Type B pancreatic cell (in vitro differentiated cells): Measurements from ENCODE around the gene SYNE2. TPM values are rescaled to one million over a fixed set of nuclear protein-coding genes. Genes with fewer than 3 reads are reported as not detected.
A peak's percentile ranks its signal among the peaks of the same experiment; 100 is the strongest.
"Not testable (repeated sequence)": the region's sequence is repeated elsewhere in the genome, so short reads cannot be mapped to it uniquely, and the experiment has no call there.

Experiments
- DNase-seq: peaks from one replicate; pipeline ENCODE4 v3.0.0; 2021; ENCODE audit warnings: mixed read lengths; ENCODE audit not compliant: unreplicated experiment; ENCODE audit errors: extremely low spot score
- H3K27ac Mint-ChIP-seq: 2 replicates; pipeline ENCODE4 v1.8.0; 2021; ENCODE audit warnings: mild to moderate bottlenecking, mixed read lengths
- H3K27me3 Mint-ChIP-seq: 2 replicates; pipeline ENCODE4 v1.8.0; 2021; ENCODE audit warnings: mixed read lengths
- H3K36me3 Mint-ChIP-seq: 2 replicates; pipeline ENCODE4 v1.8.0; 2021; ENCODE audit warnings: mixed read lengths
- H3K4me1 Mint-ChIP-seq: one replicate; pipeline ENCODE4 v1.8.0; 2021; ENCODE audit warnings: mixed read lengths; ENCODE audit not compliant: unreplicated experiment
- H3K4me3 Mint-ChIP-seq: 2 replicates; pipeline ENCODE4 v1.8.0; 2021; ENCODE audit warnings: mild to moderate bottlenecking, mixed read lengths
- H3K9me3 Mint-ChIP-seq: 2 replicates; pipeline ENCODE4 v1.8.0; 2021; ENCODE audit warnings: mixed read lengths
- total RNA-seq: library from RNA; stranded (reverse); gene quantifications from 2 replicates; pipeline ENCODE4 v1.2.1, GENCODE V29; 2021; ENCODE audit warnings: low replicate concordance
- TF ChIP-seq, protein P1 (sequence below): fragments of 200-600 bp; sonication (generic); conservative IDR thresholded peaks from 2 replicates; pipeline ENCODE4 v1.5.0; 2021; ENCODE audit warnings: antibody characterized with exemption, mild to moderate bottlenecking

Gene SYNE2
- total RNA-seq, 1 donor from 2014 or later: 75.1 TPM

DNA sequence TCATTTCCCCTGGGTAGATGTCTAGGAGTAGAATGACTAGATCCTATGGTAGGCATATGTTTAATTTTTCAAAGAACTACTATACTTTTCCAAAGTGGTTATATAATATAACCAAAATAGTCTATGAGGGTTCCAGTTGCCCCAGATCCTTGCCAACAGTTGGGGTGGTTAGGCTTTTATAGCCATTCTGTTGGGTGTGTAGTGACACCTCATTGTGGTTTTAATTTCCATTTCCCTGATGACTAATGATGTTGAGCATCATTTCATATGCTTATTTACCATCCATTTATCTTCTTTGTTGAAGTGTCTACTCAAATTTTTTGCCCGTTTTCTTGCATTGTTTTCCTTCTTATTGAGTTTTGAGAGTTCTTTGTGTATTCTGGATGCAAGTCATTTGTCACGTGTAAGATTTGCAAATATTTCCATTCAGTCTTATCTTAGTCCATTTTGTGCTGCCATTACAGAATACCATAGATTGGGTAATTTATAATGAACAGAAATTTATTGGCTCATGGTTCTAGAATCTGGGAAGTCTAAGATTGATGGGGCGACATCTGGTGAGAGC lies 4.7 kb downstream of the SYNE2 start:
- peaks cover 33% of the 10 kb centered on the region for H3K4me1 Mint-ChIP-seq
- TF ChIP-seq, protein P1, sequence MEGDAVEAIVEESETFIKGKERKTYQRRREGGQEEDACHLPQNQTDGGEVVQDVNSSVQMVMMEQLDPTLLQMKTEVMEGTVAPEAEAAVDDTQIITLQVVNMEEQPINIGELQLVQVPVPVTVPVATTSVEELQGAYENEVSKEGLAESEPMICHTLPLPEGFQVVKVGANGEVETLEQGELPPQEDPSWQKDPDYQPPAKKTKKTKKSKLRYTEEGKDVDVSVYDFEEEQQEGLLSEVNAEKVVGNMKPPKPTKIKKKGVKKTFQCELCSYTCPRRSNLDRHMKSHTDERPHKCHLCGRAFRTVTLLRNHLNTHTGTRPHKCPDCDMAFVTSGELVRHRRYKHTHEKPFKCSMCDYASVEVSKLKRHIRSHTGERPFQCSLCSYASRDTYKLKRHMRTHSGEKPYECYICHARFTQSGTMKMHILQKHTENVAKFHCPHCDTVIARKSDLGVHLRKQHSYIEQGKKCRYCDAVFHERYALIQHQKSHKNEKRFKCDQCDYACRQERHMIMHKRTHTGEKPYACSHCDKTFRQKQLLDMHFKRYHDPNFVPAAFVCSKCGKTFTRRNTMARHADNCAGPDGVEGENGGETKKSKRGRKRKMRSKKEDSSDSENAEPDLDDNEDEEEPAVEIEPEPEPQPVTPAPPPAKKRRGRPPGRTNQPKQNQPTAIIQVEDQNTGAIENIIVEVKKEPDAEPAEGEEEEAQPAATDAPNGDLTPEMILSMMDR: no peak
- no peaks in the 10 kb centered on the region for H3K27me3 Mint-ChIP-seq
- no peak for DNase-seq
- no peak overlapping the region for H3K27ac Mint-ChIP-seq
- H3K9me3 Mint-ChIP-seq: no peaks in the 10 kb centered on the region
- no peak overlapping the region for H3K4me3 Mint-ChIP-seq
- H3K36me3 Mint-ChIP-seq: no peaks in the 10 kb centered on the region

DNA sequence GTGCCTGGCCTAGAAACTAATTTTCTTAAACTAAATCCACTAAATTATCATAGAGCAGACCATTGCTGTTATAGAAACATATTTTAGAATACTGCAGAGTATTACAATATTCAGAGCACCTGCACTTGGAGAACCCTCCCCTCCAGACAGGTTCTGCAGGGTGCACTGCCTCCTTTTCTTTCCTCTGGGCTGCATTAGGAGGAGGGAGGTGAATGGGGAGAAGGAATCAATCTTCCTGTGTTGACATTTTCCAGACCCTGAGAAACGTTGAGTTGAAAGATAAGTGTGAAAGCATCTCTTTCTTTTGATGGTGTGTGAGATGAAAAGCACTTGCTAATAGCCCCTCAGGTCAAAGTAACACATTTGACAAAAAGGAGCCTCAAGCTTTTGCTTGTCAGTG lies 7.3 kb downstream of the SYNE2 start:
- DNase-seq: no peak
- peaks cover 5% of the 10 kb centered on the region for H3K9me3 Mint-ChIP-seq
- H3K4me3 Mint-ChIP-seq: peak overlapping the region; percentile 65
- peak overlapping the region; percentile 79 for H3K27ac Mint-ChIP-seq
- peaks cover 4% of the 10 kb centered on the region for H3K36me3 Mint-ChIP-seq
- TF ChIP-seq, protein P1: no peak
- no peaks in the 10 kb centered on the region for H3K27me3 Mint-ChIP-seq
- peaks cover 28% of the 10 kb centered on the region for H3K4me1 Mint-ChIP-seq

DNA sequence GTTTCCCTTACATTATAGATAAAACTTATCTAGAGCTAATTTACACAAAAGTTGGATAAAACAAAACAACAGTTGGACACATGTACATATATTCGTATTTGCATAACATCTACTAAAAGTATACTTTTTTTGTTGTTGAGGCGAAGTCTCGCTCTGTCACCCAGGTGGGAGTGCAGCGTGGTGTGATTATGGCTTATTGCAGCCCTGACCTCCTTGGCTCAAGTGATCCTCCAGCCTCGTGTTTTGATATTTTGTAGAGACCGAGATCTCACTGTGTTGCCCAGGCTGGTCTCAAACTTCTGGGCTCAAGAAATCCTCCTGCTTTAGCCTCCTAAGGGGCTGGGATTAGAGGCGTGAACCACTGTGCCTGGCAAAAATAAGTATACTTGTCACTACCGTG lies 9.4 kb downstream of the SYNE2 start:
- Mint-ChIP-seq H3K4me3 (no peak overlapping the region), H3K27ac (no peak overlapping the region), H3K27me3 (no peaks in the 10 kb centered on the region), H3K4me1 (peaks cover 22% of the 10 kb centered on the region), H3K36me3 (peaks cover 4% of the 10 kb centered on the region), H3K9me3 (peaks cover 5% of the 10 kb centered on the region)
- TF ChIP-seq, protein P1: no peak
- DNase-seq: no peak

DNA sequence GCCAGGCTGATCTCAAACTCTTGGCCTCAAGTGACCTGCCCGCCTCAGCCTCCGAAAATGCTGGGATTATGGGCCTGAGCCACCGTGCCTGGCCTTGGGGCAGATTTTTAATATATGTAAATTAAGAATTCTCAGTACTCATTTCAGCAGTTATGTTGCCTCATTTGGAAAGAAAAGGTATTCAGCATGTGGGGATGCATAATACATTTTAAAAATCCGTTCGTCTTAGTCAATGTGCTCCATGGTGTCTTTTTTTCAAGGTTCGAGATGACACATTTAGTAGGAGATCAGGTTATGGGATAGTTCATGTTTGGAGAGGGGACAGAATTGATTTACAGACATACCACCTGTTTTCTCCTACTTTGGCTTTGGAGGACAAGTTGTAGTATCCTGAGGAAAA lies 10.2 kb downstream of the SYNE2 start:
- Mint-ChIP-seq H3K9me3 (peaks cover 5% of the 10 kb centered on the region), H3K36me3 (peaks cover 4% of the 10 kb centered on the region), H3K27me3 (no peaks in the 10 kb centered on the region), H3K27ac (peak overlapping the region; percentile 2), H3K4me1 (peaks cover 18% of the 10 kb centered on the region), H3K4me3 (no peak overlapping the region)
- DNase-seq: no peak
- TF ChIP-seq, protein P1: no peak

DNA sequence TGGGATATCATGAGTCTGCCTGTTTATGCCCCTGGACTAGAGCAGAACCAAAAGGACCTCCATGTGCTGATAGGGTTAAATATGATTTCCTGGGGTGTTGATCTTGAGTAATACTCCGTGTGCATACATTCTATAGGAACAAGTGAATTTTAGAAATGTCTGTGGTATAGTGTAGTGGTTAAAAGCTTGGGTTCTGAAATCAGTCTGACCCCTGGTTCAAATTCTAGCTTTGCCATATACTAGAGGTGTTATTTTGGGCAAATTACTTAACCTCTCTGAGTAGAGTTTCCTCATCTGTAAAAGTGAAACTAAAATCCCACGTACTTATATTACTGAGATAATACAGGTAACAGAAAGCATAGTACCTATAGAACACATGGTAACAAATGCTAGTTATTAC lies 12.0 kb downstream of the SYNE2 start:
- not testable (repeated sequence) for DNase-seq, H3K9me3 Mint-ChIP-seq, H3K36me3 Mint-ChIP-seq, H3K27me3 Mint-ChIP-seq
- Mint-ChIP-seq H3K27ac (peak overlapping the region; percentile 92), H3K4me1 (peaks cover 30% of the 10 kb centered on the region), H3K4me3 (peak overlapping the region; percentile 56)

DNA sequence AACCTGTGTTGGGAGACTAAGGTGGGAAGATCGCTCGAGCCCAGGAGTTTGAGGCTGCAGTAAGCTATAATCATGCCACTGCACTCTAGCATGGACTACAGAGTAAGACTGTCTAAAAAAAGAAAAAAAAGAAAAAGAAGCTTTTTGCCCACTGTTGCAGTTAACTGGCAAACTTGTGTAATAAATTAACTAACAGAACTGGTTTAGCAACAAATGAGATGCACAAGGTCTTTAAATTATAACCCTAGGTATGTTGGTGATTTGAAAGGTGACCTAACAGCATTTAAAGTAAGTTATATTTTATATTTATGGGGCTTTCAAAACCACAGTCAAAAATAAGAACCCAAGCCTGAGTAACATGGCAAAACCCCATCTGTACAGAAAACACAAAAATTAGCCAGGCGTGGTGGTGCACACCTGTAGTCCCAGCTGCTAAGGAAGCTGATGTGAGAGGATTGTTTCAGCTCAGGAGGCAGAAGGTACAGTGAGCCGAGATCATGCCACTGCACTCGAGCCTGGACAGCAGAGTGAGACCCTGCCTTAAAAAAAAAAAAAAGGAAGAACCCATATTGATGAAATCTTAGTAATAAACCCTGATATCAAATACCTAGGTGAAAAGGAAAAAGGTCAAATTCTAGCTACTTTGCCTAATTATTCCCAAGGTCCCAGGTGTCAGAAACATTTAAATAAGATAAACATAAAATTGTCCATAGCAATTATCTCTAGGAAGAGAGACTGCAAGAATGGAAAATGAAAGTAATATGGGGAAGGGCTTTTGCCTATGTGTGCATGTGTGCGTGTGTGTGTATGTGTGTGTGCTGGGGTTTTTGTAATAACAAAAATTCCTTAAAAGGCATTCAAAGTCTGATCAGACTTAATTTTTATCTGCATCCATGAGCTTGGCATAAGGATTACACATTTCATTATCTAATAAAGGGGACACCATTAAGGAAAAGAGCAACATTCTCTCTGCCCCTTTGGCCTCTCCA lies 15.4 kb downstream of the SYNE2 start:
- Mint-ChIP-seq H3K4me3 (no peak overlapping the region), H3K27ac (peak overlapping the region; percentile 71), H3K9me3 (peaks cover 5% of the 10 kb centered on the region), H3K4me1 (peaks cover 31% of the 10 kb centered on the region), H3K27me3 (no peaks in the 10 kb centered on the region), H3K36me3 (peaks cover 12% of the 10 kb centered on the region)
- TF ChIP-seq, protein P1: no peak
- DNase-seq: no peak

DNA sequence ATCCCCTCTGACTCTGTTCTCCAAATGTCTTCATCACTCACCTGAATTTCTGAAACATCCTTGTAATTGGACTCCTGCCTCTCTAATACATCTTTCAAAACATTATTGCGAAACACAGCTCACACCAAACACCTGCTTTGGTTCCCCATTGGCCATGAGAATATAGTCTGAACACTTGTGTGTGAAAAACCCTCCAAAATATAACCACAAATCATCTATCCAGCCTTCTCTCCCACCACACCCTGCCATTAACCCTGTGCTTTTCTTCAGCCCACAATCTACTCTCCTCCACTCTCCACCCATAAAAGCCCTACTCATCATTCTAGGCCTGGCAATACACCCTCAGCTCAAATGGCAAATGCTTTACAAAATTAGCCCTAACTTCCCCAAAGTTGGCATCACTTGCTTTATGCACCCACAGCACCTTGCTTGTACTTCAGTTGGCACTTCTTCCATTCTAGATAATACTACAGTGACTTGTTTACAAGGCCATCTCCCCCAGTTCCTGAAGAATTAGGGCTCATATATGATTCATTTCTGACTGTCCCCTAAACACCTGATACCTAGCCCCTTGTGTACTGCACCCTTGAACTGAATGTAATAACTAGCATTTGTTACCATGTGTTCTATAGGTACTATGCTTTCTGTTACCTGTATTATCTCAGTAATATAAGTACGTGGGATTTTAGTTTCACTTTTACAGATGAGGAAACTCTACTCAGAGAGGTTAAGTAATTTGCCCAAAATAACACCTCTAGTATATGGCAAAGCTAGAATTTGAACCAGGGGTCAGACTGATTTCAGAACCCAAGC lies 17.3 kb downstream of the SYNE2 start:
- H3K4me3 Mint-ChIP-seq: peak overlapping the region; percentile 44

DNA sequence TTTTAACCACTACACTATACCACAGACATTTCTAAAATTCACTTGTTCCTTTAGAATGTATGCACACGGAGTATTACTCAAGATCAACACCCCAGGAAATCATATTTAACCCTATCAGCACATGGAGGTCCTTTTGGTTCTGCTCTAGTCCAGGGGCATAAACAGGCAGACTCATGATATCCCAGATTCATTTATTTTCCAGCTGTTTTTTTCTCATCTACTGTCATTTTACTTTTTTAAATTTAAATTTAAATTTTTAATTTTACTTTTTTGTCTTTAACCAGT lies 17.9 kb downstream of the SYNE2 start:
- DNase-seq, H3K27ac Mint-ChIP-seq, H3K4me3 Mint-ChIP-seq, H3K9me3 Mint-ChIP-seq, H3K27me3 Mint-ChIP-seq: not testable (repeated sequence)
- Mint-ChIP-seq H3K4me1 (peaks cover 32% of the 10 kb centered on the region), H3K36me3 (peaks cover 14% of the 10 kb centered on the region)

More for the DNA sequence above, 17.3 kb downstream of the SYNE2 start:
- H3K4me1 Mint-ChIP-seq: peaks cover 33% of the 10 kb centered on the region
- not testable (repeated sequence) for H3K9me3 Mint-ChIP-seq, DNase-seq, H3K36me3 Mint-ChIP-seq, H3K27me3 Mint-ChIP-seq
- H3K27ac Mint-ChIP-seq: peak overlapping the region; percentile 62
